Measurements from ENCODE around the gene CBY1. TPM values are rescaled to one million over a fixed set of nuclear protein-coding genes. Genes with fewer than 3 reads are reported as not detected.

The CBY1 gene
- total RNA-seq, 2 donors from 2014 or later = 40.7 to 60.9 TPM

DNA sequence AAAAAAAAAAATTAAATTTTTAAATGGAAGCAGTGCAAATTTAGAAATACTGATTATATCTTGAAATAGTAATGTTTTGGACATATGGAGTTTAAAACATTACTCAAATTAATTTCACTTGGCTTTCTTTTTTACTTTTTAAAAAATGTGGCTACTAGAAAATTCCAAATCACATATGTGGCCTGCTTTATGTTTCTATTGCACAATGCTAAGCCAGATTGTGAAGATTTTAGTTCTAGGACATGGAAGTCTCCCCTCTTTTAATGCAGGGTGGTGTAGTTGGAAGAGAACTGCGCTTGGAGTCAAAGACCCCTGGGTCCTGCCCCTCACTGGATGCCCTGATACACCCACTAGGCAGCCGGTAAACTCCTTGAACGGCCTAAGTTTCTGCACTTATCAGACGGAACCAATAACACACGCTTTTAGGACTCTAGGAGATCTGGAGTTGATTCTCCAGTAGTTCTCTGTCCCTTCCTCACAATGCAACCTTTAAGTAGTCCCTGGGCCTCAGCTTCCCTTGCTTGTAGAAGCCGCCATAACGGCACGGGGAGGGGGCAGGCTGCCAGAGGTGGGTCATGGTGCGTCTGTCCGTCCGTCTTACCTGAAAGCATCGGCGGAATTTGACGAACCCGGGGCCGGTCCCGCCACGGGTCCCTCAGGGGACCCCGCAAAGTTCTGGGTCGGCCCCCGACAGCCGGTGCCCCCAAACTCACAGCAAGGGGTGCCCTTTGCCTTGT lies 751 bp upstream of the CBY1 start:
- TF ChIP-seq, protein P1, sequence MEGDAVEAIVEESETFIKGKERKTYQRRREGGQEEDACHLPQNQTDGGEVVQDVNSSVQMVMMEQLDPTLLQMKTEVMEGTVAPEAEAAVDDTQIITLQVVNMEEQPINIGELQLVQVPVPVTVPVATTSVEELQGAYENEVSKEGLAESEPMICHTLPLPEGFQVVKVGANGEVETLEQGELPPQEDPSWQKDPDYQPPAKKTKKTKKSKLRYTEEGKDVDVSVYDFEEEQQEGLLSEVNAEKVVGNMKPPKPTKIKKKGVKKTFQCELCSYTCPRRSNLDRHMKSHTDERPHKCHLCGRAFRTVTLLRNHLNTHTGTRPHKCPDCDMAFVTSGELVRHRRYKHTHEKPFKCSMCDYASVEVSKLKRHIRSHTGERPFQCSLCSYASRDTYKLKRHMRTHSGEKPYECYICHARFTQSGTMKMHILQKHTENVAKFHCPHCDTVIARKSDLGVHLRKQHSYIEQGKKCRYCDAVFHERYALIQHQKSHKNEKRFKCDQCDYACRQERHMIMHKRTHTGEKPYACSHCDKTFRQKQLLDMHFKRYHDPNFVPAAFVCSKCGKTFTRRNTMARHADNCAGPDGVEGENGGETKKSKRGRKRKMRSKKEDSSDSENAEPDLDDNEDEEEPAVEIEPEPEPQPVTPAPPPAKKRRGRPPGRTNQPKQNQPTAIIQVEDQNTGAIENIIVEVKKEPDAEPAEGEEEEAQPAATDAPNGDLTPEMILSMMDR (conservative IDR thresholded peaks at IDR 0.05) = no peak
- no peaks in the 10 kb centered on the region for H3K27me3 Mint-ChIP-seq (ENCODE audit: insufficient read depth)
- 5 to 8% methylated on average over 6 to 22 of the region's 22 CpGs for WGBS, 2 experiments (ENCODE audit: insufficient coverage in 1 of 2, insufficient read length in 1 of 2)

DNA sequence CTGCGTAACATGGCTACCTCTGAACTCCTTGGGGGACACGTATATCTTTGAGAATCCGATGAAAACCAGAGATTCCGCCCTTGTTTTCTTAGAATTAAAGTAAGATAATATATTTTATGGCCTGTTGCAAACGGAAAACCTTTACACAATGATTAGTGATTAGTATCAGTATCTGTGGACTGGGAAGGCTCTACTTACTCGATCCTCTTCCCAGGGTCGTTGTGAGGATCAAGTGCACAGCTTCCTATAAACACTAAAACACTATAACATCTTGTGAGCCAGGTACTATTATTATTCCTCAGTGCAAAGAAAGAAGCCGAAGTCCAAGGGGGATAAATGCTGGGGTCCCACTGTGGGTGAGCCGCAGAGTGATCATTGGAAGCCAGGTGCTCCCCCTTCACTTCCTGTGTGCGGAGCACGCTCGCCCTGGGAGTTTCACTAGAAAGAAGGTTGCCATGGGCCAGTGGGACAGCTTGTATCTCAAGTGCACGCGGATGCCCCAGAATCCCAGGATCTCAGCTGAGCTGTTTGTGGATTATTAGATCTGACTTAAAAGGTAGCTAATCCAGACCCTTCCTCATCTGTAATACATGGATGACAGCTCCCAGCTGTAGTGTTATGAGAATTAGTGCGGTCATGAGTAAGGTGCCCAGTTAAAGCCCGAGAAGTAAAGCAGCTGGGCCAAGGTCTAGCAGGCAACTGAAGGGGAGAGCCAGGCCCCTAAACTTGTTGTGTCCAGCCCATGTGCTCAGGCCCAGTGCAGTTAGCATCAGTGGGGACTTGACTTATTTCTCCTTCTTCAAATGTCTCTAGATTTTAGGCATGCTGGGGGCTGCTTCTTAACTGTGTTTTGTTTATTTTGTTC lies 839 bp downstream of the CBY1 start:
- peak; percentile 70 for DNase-seq
- H3K4me3 Mint-ChIP-seq = peak overlapping the region; percentile 86
- Histone ChIP-seq H3K36me3 (ENCODE audit: control insufficient read depth, insufficient read depth, low read length) (no peaks in the 10 kb centered on the region), H3K27ac (ENCODE audit: low read depth, low read length) (peak overlapping the region; percentile 98), H3K9me3 (ENCODE audit: control insufficient read depth, low read length) (no peaks in the 10 kb centered on the region), H3K9ac (ENCODE audit: extremely low read depth, low read length, poor library complexity, severe bottlenecking) (peak overlapping the region; percentile 95), H3K27me3 (ENCODE audit: control insufficient read depth, insufficient read depth, low read length, poor library complexity, severe bottlenecking) (no peaks in the 10 kb centered on the region), H3K4me3 (ENCODE audit: low read length) (peak overlapping the region; percentile 90), H3K4me1 (ENCODE audit: control insufficient read depth, insufficient read depth, low read length) (peaks cover 5% of the 10 kb centered on the region)
- H3K4me1 Mint-ChIP-seq = peaks cover 9% of the 10 kb centered on the region
- WGBS, 2 experiments (ENCODE audit: insufficient coverage in 1 of 2, insufficient read length in 1 of 2) = 16 to 18% methylated on average over 5 to 16 of the region's 16 CpGs
- H3K27me3 Mint-ChIP-seq (ENCODE audit: insufficient read depth) = no peaks in the 10 kb centered on the region
- peak overlapping the region; percentile 100 for H3K27ac Mint-ChIP-seq
- H3K9me3 Mint-ChIP-seq = peaks cover 5% of the 10 kb centered on the region
- H3K36me3 Mint-ChIP-seq (ENCODE audit: low read depth) = peaks cover 17% of the 10 kb centered on the region
- TF ChIP-seq, protein P1 (conservative IDR thresholded peaks at IDR 0.05) = no peak

More for the DNA sequence above, 751 bp upstream of the CBY1 start:
- peak overlapping the region; percentile 86 for H3K4me3 Mint-ChIP-seq
- H3K9me3 ChIP-seq (ENCODE audit: control insufficient read depth, low read length) = no peaks in the 10 kb centered on the region
- peaks cover 9% of the 10 kb centered on the region for H3K4me1 Mint-ChIP-seq
- peaks cover 5% of the 10 kb centered on the region for H3K9me3 Mint-ChIP-seq
- H3K27ac ChIP-seq (ENCODE audit: low read depth, low read length) = peak overlapping the region; percentile 98
- H3K36me3 Mint-ChIP-seq (ENCODE audit: low read depth) = peaks cover 14% of the 10 kb centered on the region
- no peak for DNase-seq
- H3K4me3 ChIP-seq (ENCODE audit: low read length) = peak overlapping the region; percentile 90
- H3K27ac Mint-ChIP-seq = peak overlapping the region; percentile 100
- H3K27me3 ChIP-seq (ENCODE audit: control insufficient read depth, insufficient read depth, low read length, poor library complexity, severe bottlenecking) = no peaks in the 10 kb centered on the region
- H3K9ac ChIP-seq (ENCODE audit: extremely low read depth, low read length, poor library complexity, severe bottlenecking) = peak overlapping the region; percentile 95
- peaks cover 5% of the 10 kb centered on the region for H3K36me3 ChIP-seq (ENCODE audit: control insufficient read depth, insufficient read depth, low read length)
- peaks cover 5% of the 10 kb centered on the region for H3K4me1 ChIP-seq (ENCODE audit: control insufficient read depth, insufficient read depth, low read length)

DNA sequence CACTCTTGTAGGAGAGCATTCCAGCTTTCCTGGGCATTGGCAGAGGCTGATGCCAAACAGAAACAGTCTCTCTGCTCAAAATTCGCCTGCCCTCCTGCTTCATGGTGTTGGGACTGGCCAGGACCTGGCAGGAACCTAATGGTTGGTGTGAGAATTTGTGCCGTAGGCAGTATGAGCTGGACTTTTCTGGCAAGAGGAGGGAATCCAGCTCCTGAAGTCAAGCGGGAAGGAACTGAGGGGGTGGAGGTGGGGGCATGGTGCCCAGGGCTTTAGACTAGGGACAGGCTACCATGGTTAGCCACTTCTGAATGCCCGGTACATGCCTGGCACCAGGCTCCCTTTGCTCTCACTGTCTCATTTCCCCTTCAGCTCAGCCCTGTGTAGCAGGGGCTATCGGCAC lies 18.4 kb downstream of the CBY1 start:
- peaks cover 30% of the 10 kb centered on the region for H3K36me3 Mint-ChIP-seq (ENCODE audit: low read depth)
- Histone ChIP-seq H3K4me1 (ENCODE audit: control insufficient read depth, insufficient read depth, low read length) (no peaks in the 10 kb centered on the region), H3K36me3 (ENCODE audit: control insufficient read depth, insufficient read depth, low read length) (peaks cover 28% of the 10 kb centered on the region), H3K4me3 (ENCODE audit: low read length) (no peak overlapping the region), H3K9ac (ENCODE audit: extremely low read depth, low read length, poor library complexity, severe bottlenecking) (no peak overlapping the region), H3K27ac (ENCODE audit: low read depth, low read length) (no peak overlapping the region), H3K27me3 (ENCODE audit: control insufficient read depth, insufficient read depth, low read length, poor library complexity, severe bottlenecking) (no peaks in the 10 kb centered on the region), H3K9me3 (ENCODE audit: control insufficient read depth, low read length) (no peaks in the 10 kb centered on the region)
- TF ChIP-seq, protein P1 (conservative IDR thresholded peaks at IDR 0.05) = no peak
- WGBS, 2 experiments (ENCODE audit: insufficient coverage in 1 of 2, insufficient read length in 1 of 2) = 94 to 100% methylated on average over 2 to 5 of the region's 5 CpGs
- no peak overlapping the region for H3K4me3 Mint-ChIP-seq
- no peaks in the 10 kb centered on the region for H3K9me3 Mint-ChIP-seq
- H3K27me3 Mint-ChIP-seq (ENCODE audit: insufficient read depth) = no peaks in the 10 kb centered on the region
- no peaks in the 10 kb centered on the region for H3K4me1 Mint-ChIP-seq
- no peak for DNase-seq
- H3K27ac Mint-ChIP-seq = no peak overlapping the region
